LNCAP (cell line): ENCODE results near the gene UNG.

Experiments used
- TF ChIP-seq, protein P1 (sequence below): fragments of 450-650 bp; IDR thresholded peaks from 2 replicates; pipeline ENCODE4 v1.5.1; 2017; ENCODE audit warnings: mild to moderate bottlenecking

UNG gene

DNA sequence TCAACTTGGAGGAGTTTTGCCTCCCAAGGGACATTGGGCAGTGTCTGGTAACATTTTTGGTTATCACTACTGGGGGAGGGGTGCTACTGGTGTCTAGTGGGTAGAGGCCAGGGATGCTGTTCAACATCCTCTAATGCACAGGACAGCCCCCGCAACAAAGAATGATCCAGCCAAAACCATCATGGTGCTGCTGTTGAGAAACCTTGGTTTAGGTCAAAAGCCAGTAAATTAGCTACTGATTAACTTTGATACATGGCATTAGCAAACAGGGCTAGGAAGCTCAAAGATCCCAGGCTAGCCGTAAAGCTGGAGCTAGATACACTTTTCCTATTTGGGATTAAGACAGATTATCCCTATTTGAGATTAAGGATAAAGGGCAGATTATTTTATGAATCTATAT is 13.0 kb upstream of the UNG start:
- TF ChIP-seq, protein P1, sequence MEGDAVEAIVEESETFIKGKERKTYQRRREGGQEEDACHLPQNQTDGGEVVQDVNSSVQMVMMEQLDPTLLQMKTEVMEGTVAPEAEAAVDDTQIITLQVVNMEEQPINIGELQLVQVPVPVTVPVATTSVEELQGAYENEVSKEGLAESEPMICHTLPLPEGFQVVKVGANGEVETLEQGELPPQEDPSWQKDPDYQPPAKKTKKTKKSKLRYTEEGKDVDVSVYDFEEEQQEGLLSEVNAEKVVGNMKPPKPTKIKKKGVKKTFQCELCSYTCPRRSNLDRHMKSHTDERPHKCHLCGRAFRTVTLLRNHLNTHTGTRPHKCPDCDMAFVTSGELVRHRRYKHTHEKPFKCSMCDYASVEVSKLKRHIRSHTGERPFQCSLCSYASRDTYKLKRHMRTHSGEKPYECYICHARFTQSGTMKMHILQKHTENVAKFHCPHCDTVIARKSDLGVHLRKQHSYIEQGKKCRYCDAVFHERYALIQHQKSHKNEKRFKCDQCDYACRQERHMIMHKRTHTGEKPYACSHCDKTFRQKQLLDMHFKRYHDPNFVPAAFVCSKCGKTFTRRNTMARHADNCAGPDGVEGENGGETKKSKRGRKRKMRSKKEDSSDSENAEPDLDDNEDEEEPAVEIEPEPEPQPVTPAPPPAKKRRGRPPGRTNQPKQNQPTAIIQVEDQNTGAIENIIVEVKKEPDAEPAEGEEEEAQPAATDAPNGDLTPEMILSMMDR = no peak

DNA sequence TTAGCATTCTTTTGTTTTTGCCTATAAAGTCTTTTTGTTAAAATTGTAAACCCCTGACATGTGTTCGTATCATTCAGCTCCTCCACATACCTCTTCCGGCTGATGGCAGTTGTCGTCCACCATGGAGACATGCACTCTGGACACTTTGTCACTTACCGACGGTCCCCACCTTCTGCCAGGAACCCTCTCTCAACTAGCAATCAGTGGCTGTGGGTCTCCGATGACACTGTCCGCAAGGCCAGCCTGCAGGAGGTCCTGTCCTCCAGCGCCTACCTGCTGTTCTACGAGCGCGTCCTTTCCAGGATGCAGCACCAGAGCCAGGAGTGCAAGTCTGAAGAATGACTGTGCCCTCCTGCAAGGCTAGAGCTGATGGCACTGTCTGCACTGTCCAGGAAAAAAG is 11.8 kb upstream of the UNG start:
- TF ChIP-seq, protein P1 = no peak

DNA sequence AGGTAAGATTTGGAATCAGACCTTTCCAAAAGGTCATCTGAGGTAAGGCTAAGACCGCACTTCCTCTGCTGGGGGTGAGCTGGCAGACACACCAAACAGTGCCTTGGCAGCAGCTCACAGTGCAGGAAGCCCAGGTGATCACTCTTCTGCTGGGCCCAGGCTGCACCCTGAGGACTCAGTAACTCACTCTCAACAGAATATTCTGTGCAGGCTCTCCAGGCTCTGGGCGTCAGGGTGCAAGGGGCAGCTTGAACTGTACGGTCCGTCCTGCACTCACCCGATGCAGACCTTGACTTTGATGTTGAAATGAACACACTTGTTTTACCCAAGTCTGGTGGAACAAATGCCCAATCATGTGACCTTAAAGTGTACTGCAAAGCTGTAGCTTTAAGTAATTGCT is 10.1 kb upstream of the UNG start:
- TF ChIP-seq, protein P1 = no peak

DNA sequence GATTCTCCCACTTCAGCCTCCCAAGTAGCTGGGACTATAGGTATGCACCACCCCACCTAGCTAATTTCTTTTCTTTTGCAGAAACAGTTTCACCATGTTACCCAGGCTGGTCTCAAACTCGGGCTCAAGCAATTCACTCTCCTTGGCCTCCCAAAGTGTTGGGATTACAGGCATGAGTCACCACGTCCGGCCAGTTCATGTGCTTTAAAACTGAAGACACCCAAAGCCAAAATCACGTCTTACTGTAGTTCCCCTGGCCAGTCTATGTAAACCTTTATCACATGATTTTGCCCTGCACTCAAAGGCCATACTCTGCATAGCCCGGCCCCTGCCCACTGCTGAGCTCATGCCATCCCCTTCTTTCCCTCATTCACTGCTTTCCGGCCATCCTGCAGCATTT is 8.6 kb upstream of the UNG start:
- TF ChIP-seq, protein P1 = no peak

DNA sequence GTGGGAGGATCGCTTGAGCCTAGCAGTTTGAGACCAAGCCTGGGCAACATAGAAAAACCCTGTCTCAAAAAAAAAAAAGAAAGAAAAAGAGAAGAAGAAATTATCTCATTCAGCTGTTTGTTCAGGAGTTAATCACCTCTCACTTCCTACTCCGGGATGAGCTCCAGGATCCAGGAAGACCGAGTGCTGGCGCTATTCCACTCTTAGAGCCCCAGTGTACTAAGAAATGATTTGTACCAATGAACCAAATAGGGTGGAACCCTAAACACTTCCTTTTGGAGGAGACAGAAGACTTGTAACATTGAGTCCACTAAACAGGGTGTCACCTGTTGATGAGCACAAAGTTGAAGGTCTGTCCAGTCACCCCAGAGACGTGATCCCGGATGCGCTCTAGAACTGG is 7.7 kb upstream of the UNG start:
- TF ChIP-seq, protein P1 = no peak

DNA sequence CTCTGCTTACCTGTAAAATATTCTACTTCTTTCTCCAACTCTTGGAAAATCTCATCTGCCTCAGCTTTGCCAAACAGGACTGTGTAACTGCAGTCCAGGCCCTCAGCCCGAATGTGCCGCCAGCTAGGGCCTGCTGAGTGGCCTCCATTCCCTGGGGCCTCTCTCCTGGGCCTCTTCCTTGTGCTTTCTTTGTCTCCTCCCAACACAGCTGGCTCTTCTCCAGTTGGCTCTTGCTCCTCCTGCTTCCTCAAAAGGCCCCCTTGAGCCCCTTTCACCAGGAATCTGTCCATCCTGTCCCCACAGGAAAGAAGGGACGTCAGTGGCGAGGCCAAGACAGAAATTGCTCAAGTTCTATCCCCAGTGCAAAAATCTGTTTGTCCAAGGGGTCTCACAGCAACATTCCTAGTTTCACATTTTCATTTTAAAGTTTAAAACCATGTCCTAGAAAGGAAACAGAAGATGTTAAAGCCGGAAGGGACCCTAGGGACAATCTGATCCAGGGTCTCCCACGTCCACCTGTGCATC is 4.8 kb upstream of the UNG start:
- TF ChIP-seq, protein P1 = no peak

DNA sequence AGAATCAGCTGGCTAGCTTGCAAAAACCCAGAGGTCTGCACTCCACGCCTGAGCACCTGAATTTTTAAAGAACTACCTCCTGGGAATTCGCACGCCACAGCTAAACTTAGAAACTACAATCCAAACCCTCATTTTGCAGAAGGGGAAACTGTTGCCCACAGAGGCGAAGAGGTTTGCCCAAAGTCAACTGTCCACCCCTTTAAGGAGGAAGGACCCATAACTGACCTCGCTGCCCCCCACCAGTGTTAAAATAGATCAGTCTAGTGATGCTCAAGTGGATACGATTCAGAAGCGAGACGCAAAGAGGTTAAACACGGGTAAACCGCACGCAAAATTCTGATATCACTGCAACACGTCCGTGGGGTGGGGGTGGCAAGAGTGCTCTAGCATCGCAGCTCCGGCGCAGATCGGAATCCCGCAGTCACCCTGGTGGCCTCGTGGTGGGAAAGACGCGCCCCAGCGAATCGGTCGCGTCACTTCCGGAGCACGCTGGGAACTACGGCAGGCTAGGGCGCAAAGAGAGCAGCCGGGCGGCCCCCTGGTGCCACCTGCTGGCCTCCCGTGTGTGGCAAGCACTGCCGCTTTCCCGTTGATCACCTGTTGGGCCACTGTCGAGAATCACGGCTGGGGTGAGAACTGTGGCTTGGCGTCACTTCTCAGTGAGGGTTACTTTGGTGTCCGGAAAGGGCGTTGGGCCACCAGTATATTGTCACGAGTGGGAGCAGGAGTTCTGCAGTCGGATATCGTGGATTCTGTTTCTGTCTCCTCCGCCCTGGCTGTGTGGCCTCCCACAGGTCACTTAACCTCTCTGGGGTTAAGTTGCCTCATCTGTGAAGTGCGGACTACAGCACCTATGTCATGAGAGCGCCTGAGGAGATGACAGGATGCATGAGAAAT is 4.1 kb upstream of the UNG start, which contains the start of gene ALKBH2:
Gene ALKBH2, minus strand, starts transcription at position 451 of the 897 bp plus-strand sequence. CDS start 686 bp downstream, outside the sequence.
- TF ChIP-seq, protein P1 = peak; percentile 98
